Nucleus accumbens (tissue), 56 donors: ENCODE measurements around the gene TPMT.
"Not testable (repeated sequence)": the region's sequence is repeated elsewhere in the genome, so short reads cannot be mapped to it uniquely, and the experiment has no call there.

ENCODE experiments used
- DNase-seq, 56 donors: peaks; one replicate each; lab custom pipeline; 2025; lab: John Stamatoyannopoulos, UW

The TPMT gene

DNA sequence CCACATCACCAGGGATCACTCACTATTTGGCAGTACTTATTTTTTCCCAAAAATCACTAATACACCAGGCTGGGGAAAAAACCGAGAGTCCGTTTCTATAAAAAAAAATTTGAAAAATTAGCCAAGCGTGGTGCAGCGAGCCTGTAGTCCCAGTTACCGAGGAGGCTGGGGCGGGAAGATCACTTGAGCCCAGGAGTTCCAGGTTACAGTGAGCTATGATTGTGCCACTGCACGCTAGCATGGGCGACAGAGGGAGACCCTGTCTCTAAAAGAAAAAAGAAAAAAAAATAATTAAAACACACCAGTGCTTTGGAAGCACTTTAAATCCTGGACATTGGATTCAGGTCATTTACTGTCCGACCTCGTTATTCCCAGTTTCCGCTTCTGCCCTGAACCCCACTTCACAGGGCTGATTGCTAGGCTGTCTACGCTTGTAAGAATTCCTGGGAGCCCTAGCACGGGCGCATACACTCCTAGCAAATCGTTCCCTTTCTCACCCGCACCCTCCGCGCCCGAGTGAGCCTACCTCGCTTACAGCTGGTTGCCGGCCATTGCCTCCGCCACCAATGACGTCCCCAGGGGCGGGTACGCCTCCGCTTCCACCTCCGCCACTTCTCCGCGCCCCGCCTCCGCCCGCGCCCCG, at the start of gene TPMT:
TPMT (minus strand) TSS at position 571 of the 643 bp plus-strand sequence. CDS start 5,950 bp downstream, outside the sequence.
- DNase-seq = peak in 14 of 56 donors; percentile 9 to 94 (median 33)

DNA sequence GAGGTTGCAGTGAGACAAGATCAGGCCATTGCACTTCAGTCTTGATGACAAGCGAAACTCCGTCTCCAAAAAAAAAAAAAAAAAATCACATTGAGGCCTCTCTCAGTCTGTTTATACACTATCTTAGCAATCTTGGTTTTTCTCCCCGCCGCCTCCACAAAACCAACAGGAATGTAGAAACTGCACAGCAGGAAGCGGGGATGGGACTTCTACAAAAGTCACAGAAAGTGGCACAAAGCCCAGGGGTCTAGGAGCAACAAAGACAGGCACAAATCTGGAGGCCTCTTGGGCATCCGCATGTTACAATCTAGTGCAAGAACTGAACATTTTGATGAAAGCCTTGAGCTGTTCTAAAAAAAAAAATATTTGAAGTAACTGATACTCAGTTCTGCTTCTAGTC, 48.9 kb upstream of the TPMT start:
- DNase-seq = no peak

DNA sequence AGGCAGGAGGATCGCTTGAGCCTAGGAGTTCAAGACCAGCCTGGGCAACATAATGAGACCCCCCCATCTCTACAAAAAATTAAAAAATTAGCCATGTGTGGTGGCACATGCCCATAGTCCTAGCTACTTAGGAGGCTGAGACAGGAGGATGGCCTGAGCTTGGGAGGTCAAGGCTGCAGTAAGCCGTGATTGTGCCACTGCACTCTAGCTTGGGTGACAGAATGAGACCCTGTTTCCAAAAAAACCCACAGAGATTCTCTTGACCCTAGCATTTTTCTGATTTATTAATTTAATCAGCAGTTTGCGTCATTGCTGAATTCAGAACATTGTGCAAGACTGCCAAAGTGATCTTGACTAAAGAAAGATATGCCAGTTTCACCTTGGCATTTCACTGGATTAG, 37.1 kb upstream of the TPMT start:
- DNase-seq = no peak

DNA sequence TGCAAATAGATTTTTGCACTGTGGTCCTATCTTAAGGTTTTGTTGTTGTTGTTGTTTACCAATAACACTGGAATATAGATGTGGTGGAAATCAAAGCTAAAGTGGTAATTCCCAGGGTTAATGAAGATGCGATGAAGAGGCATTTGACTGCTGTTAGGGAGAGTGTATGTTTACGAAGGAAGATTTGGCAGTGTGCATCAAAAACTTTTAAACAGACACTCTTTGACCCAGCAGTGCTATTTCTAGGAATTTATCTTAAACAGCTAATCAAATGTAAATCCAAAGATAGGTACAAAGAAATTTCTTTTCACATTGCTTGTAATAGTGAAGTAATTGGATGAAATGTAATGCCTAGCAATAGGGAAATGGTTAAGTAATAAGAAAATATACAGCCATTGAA, 34.3 kb upstream of the TPMT start:
- no peak for DNase-seq

DNA sequence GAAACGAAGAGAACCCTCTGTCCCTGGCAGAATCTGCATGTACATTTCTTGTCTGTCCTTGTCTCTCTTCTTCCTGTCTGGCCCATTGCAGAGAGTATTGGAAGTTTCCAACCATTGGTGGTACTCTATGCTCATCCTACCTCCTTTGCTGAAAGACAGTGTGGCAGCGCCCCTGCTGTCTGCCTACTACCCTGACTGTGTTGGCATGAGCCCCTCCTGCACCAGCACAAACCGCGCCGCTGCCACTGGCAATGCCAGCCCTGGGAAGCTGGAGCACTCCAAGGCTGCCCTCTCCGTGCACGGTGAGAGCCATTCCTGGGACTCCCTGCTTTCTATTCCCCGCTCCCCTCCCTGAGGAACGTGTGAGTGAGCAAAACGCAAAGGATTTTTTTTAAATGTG, 32.8 kb upstream of the TPMT start:
- DNase-seq = no peak

DNA sequence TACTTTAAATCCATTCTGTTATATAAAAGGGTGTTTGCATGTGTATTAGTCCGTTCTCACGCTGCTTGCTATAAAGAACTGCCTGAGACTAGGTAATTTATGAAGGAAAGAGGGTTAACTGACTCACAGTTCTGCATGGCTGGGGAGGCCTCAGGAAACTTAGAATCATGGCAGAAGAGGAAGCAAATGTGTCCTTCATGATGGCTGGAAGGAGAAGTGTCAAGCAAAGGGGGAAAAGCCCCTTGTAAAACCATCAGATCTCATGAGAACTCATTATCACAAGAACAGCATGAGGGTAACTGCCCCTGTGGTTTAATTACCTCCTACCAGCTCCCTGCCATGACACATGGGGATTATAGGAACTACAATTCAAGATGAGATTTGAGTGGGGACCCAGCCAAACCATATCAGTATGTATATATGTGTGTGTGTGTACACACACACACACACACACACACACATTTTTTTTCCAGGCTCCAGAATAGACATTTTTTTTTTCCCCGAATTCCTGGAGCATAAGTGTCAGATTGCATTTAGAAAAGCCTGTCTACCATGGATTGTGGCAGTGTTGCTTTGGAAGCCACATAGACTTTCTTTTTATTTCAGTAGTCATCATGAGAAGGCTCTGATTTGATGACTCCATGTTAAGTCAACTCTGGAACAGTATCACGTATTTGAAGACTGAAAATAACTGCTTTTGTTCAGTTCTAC, 31.8 kb upstream of the TPMT start:
- DNase-seq = no peak

DNA sequence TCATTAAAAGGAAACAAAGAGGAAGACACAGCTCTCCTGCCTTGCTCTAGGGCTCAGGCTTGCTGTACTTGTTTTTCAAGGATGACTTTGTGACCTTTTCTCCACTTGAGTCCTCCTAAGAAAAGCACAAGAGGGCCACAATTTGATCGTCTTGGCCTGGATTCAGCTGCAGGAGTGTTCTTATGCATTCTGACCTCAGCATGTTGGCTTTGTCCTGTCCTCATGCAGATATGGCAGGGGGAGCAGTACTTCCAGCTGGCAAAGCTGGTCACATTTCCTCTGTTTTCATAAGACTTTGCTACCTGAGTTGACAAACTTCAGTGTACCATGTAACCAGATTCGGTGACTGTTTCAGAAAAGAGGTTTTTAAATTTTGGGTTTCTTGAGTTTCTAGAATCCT, 31.2 kb upstream of the TPMT start:
- DNase-seq = no peak

DNA sequence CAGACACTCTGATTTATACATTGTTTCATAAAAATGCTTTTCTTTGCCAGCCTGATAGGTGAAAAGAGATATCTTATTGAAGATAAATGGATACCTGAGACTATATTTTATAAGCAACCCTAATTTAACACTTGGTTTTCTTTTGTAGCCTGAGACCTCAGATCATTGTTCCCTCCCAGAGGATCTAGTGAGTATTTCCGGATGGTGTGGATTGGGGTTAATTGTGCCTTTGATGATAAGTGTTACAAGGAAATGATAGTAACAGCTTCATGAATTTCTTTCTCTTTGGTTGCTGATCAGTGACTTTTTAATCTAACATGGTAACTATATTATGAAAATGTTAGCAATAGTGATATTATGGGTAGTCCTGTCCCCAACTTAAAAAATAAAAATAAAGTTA, 30.7 kb upstream of the TPMT start:
- DNase-seq = no peak

DNA sequence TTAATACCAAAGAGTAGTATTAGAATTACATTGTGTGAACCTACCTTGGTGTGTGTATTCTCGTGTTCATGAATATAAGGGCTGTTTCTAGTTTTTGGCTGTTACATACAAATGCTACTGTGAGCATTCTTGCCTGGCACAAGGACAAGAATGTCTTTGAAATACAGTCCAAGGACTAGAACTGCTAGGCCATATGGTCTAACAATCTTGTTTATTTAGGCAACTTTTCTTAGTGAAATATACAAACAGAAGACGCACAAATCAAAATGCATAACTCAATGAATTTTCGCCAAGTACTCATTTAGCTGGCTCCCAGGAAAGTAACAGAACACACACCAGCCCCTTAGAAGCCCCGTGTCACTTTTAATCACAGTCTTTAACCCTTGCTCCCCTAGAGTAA, 28.9 kb upstream of the TPMT start:
- DNase-seq = no peak

DNA sequence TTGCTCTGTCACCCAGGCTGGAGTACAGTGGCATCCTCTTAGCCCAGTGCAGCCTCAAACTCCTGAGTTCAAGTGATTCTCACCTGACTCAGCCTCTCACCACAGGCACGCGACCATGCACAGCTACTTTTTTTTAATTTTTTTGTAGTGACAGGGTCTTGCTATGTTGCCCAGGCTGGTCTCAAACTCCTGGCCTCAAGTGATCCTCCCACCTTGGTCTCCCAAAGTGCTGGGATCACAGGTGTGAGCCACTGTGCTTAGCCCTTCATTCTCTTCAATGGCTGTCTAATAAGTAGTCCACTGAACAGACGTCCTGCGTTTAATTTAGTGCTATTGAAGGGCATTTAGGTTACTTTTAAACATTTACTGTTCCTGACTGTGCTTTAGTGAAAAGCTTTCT, 27.7 kb upstream of the TPMT start:
- no peak for DNase-seq

DNA sequence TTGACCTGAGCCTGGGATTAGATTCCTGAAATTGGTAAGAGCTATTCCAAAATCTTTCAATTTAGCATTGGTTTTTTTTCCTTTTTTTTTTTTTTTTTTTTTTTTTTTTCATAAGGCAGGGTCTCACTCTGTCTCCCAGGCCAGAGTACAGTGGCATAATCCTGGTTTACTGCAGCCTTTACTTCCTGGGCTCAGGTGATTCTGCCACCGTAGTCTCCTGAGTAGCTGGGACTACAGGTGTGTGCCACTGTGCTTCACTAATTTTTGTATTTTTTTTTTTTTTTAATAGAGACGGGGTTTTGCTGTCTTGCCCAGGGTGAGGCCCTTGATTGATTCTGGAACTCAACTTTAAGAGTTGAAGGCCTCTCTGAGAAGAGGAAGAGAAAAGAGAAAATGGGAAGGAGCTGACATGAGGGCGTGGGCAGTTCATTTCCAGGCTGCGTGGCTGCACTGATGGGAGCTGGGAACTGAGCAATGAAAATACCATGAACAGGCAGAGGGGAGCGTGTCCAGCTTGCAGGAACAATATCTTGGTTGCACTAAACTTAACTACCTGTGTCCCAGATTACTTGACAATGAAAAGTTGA, 25.0 kb upstream of the TPMT start:
- DNase-seq = peak in 17 of 56 donors; percentile 1 to 45 (median 3)

DNA sequence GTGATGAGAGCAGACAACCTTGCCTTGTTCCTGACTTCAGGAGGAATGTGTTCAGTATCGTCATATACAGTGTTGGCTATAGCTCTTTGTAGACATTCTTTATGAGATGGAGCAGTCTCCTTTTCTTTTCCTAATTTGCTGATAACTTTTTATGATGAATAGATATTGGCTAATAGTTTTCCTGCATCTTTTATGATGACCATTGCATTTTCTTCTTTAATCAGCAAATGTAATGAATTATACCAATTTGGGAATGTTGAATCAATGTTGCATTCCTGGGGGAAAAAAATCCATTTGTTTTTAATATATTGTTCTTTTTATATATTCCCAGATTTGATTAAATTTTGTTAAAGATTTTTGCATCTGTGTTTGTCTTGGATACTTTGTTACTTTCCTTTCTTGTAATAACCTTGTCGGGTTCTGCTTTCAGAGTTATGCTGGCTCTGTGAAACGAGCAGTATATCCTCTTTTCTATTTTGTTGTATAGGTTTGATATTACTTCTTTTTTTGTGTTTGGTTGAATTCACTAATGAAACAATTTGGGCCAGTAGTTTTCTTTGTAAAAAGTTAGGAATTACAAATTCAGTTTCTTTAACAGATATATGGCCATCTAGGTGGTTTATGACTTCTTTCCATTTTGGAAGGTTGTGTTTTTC, 24.2 kb upstream of the TPMT start:
- DNase-seq = no peak

DNA sequence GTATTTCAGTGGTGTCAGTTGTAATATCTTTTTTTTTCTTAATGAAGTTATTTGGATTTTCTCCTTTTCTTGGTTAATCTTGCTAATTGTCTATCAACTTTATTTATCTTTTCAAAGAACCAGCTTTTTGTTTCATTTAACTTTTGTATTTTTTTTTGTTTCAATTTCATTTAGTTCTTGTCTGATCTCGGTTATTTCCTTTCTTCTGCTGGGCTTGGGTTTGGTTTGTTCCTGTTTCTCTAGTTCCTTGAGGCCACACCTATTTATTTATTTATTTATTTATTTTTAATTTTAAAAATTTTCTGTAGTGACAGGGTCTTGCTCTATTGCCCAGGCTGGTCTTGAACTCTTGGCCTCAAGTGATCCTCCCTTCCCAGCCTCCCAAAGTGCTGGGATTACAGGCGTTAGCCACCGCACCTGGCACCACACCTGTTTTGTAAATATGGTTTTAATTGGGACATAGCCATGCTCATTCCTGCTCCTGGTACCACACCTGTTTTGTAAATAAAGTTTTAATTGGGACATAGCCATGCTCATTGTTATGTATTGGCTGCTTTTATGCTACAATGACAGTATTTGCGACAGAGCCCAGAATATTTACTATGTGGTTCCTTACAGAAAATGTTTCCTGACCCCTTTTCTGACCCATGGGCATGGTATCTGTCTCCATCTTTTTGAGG, 22.5 kb upstream of the TPMT start:
- no peak for DNase-seq

DNA sequence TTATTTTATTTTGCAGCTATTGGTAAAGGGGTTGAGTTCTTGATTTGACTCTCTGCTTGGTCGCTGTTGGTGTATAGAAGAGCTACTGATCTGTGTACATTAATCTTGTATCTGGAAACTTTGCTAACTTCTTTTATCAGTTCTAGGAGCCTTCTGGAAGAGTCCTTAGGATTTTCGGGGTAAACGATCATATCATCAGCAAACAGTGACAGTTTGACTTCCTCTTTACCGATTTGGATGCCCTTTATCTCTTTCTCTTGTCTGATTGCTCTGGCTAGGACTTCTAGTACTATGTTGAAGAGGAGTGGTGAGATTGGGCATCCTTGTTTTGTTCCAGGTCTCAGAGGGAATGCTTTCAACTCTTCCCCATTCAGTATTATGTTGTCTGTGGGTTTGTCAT, 21.3 kb upstream of the TPMT start:
- not testable (repeated sequence) for DNase-seq

DNA sequence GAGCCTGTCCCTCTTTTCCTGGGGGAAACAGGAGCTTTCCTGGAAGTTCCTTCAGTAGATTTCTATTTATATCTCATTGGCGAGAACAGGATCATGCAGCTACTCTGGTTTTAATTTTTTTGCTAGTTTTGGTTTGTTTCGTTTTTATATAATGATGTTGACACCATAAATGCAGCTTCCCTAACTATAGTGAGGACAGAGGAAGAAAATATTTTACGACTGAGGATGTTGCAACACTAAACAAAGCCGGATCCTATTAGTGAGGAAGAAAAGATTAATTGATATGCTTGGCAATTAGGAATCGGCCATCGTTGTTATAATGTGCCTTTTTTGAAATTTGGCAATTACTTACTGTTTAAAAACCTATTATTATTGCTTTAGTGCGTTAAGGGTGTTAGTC, 17.0 kb upstream of the TPMT start:
- DNase-seq = no peak

DNA sequence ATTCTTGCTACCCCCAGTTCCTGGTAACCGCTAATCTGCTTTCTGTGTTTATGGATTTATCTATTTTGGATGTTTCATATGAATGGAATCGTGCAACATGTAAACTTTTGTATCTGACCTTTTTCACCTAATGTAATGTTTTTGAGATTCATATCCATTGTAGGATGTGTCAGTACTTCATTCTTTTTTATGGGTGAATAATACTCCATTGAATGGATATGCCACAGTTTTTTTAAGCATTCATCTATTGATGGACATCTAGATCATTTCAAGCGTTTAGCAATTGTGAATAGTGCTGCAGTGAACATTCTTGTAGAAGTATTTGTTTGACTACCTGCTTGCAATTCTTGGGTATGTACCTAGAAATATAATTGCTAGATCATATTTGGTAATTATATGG, 13.4 kb upstream of the TPMT start:
- no peak for DNase-seq

DNA sequence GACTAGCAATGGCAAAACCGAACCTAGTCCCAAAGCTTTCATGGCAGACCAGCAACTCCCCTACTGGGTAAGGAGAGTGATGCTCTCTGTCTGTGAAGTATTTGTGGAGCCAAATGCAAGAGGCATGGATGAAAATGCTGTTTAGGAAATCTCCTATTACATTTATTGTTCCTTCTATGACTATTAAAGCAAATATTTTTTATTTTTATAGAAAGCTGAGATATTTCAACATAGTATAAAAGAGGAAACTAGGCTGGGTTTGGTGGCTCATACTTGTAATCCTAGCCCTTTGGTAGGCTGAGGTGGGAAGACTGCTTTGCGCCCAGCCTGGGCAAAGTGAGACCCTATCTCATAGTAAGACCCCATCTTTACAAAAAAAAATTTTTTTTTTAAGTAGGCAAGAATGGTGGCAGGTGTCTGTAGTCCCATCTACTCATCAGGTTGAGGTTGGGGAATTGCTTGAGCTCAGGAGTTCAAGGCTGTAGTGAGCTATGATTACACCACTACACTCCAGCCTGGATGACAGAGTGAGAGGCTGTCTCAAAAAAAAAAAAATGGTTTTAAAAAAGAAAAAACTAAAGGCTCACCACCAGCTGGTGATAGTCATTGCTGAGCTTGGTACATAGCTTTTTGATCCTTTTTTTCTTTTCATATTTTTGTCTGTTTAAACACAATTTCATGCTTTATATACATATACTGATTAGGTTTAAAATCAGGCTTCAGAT, 11.6 kb upstream of the TPMT start:
- no peak for DNase-seq

DNA sequence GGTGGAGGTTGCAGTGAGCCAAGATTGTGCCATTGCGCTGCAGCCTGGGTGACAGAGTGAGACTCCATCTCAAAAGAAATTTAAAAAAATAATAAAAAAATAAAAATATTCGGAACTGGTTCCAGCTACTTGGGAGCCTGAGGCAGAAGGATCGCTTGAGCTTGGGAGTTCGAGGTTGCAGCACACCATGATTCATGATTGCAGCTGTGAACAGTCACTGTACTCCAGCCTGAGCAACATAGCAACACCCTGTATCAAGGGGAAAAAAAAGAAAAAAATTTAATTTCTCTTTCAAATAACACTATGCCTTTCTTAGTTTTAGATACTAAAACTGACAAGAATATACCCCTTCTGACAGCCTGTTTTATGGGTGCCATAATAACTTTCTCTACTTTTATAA, 10.9 kb upstream of the TPMT start:
- DNase-seq = no peak

DNA sequence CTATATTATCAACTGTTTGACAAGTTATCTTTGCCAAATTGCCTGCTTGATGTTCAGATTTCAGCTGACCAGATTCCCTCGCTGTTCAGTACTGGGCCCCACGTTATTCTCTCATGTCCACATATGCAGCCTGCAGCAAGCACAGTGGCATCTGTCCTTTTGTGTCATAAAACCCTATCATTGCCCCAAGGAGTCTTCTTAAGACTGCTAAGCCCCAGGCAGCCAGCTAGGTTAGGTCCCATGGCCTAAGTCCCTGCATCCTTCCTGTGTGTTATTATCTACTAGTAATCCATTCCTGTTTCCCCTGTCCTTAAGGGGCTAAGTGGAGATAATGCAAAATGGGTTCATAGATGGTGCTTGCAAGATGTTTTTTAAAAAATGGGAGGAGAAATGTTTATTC, 7.5 kb upstream of the TPMT start:
- no peak for DNase-seq

DNA sequence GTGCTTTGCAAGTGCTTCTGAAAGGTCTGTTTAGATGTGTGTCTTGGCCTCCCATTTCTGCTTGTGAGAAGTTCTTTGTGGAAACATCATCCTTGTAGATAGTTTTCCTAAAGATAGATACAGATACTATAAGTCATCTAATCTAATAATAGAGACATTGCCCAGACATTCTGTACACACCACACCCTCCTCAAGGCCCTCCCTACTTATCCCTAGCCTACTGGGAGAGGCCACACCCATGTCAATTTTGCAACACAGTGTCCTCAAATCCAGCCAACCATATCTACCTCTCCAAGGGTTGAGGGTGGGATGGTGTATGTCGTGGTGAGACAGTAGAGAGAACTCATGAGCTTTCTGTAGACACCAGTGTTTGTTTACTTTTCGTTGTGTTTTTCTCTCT, 6.6 kb upstream of the TPMT start:
- no peak for DNase-seq
